NOMO-1 treated with dmso at 0.1 percent for 144 hours (cell line): ENCODE measurements around the gene HCFC1R1.
"Not testable (repeated sequence)": the region's sequence is repeated elsewhere in the genome, so short reads cannot be mapped to it uniquely, and the experiment has no call there.

ENCODE experiments used
- DNase-seq: peaks from one replicate; lab custom pipeline; 2025; ENCODE audit not compliant: unreplicated experiment; lab: John Stamatoyannopoulos, UW

HCFC1R1 gene, protein sequence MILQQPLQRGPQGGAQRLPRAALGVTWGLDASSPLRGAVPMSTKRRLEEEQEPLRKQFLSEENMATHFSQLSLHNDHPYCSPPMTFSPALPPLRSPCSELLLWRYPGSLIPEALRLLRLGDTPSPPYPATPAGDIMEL

DNA sequence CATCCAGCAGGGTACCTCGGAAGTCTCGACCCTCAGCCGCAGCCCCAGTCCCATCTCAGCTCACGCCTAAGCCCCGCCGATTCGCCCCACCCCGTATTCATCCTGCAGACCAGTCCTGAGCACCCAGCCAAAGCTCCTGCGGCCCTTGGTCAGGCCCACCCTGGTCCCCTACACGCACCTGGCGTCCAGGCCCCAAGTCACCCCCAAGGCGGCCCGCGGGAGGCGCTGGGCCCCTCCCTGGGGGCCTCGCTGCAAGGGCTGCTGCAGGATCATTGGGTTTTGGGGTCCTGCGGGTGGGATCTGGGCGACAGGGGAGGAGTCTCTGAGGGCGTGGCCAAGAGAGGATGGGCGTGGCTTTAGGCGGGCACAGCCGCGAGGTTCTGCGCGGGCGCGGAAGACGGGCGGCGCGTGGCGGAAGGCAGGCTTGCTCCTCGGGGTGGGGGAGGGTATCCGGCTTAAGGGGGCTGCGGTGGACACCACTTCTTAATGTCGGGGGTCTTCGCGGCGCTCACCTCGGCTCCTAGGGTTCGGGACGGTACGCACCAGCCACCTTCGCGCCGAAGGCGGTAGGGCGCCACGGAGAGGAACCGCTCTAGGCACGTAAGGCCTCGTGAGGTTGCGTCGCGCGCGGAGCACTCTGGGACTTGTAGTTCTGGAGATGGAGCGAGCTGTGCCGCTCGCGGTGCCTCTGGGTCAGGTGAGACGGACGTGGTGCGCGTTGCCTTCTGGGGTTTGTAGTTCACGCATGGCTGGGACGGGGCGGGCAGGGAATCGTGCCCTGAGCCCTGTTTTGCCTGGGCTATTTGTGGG lies at the start of gene HCFC1R1, which contains the start of gene THOC6:
HCFC1R1 (minus strand) TSS at position 274 of the 810 bp plus-strand sequence; CDS start at position 273, 1 bp downstream.
THOC6 (plus strand) TSS at position 367 of the 810 bp plus-strand sequence; CDS start at position 659, 292 bp downstream.
- DNase-seq = peak; percentile 98

DNA sequence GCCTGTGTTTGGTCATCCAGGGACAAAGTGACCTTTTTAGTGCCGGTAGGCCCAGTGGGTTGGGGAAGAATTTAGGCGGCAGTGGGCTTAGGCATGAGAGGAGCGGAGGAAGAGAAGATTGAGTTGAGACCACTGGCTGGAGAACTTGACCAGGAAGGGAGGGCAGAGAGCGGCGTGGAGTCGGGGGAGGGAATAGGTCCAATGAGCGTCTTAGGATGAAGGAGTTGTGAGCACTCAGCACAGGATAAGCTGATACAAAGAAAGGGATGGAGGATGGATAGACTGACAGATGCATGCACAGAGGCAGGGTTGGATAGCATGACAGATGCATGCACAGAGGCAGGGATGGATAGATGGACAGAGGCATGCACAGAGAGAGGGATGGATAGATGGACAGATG lies 49.7 kb upstream of the HCFC1R1 start:
- no peak for DNase-seq

DNA sequence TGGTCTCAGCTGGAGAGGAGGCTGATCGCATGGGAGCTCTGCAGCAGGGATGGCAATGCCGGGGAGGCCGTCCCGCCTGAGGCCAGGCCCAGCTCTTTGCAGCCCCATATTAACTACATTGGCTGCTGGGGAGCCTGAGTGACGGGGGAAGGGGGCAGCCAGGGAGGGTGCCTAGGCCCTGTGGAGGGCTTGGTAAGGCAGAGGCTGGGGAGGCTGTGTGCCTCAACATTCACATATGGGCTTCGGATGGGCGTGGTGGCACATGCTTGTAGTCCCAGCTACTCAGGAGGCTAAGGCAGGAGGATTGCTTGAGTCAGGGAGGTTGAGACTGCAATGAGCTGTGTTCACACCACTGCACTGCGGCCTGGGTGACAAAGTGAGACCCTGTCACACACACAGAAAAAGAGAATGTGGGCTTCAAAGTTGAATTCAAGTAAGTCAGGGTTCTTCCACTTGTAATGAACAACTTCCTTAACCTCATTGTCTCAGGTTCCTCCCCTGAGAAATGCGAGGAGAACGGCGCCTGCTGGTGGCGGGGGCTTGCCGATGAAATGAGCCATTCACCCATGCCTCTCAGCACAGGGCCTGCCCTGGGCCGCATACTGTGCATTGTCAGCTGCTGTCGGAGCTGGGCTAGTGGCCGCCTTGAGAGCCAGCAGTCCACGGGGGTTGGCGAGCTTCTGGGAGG lies 49.0 kb upstream of the HCFC1R1 start:
- not testable (repeated sequence) for DNase-seq

DNA sequence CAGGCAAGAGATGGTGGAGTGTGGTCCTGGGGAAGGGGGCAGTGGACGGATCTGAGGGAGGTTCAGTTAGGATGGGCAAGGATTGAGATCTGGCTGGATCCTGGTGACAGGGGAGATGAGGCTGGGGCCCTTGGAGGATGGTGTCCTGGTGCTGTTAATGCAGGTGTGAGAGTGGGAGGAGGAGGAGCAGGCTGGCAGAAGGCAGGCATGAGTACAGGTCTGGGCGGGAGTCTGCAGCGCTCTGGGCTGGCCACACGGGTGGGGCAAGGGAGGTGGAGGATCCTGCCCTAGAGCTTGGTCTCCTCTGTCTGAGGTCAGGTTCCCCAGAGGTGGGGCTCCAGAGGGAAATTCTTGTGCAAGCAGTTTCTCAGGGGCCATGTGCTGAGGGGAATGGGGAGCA lies 48.4 kb upstream of the HCFC1R1 start:
- not testable (repeated sequence) for DNase-seq

DNA sequence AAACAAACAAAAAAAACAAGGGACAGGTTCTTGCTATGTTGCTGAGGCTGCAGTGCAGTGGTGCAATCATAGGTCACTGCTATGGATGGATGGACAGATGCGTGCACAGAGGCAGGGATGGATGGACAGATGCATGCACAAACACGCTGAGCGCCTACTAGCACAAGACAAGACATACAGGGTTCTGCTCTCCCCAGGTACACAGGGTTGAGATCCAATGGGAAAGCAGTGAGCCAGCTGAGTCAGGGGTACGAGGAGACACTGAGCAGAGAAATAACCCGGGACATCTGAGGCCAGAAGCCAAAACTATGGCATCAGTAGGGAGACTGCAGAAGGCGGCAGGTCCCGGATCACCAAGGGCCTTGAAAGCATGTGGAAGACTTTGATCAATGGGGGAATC lies 47.9 kb upstream of the HCFC1R1 start:
- DNase-seq = no peak

DNA sequence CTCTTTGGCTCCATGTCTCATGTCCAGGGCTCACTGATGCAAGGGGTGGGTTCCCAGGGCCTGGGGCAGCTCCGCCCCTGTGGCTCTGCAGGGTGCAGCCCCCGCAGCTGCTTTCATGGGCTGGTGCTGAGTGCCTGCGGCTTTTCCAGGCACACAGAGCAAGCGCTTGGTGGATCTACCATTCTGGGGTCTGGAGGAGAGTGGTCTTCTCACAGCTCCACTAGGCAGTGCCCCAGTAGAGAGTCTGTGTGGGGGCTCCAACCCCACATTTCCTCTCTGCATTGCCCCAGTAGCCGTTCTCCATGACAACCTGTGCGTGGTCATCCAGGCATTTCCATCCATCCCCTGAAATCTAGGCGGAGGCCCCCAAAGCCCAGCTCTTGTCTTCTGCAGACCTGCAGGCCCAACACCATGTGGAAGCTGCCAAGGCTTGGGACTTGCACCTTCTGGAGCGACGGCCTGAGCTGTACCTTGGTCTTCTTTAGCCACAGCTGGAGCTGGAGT lies 46.9 kb upstream of the HCFC1R1 start:
- no peak for DNase-seq

DNA sequence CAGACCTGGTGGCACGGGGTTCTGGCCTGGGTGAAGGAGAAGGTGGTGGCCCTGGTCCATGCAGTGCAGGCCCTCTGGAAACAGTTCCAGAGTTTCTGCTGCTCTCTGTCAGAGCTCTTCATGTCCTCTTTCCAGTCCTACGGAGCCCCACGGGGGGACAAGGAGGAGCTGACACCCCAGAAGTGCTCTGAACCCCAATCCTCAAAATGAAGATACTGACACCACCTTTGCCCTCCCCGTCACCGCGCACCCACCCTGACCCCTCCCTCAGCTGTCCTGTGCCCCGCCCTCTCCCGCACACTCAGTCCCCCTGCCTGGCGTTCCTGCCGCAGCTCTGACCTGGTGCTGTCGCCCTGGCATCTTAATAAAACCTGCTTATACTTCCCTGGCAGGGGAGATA lies 45.4 kb upstream of the HCFC1R1 start:
- not testable (repeated sequence) for DNase-seq

DNA sequence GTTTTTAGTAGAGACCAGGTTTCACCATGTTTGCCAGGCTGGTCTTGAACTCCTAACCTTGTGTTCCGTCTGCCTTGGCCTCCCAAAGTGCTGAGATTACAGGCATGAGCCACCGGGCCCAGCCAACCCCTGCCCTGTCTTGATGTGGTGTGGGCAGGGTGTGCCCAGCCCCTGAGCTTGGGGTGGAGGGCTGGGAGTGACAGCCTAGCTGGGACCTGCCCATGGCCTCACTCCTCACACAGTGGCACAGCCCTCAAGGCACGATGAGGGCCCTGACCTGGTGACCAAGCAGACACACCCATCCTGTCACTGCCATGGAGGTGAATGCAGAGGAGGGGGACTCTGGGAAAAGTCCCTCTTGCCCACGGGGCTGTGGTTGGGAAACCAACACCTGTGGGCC lies 44.7 kb upstream of the HCFC1R1 start:
- DNase-seq = no peak

DNA sequence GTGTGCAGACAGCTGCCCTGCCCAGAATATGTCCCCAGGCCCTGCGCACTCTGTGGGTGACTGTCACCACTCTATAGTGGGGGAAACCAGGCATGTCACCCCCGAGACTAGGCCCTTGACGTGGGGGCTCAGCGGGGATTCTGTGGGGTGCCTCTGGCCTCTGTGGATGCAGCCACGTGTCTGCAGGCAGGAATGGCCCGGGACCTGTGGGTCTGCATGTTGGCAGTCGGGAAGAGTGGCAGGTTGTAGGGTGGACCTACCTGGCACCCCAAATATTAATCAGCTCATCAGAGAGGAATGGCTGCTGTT lies 42.7 kb upstream of the HCFC1R1 start:
- no peak for DNase-seq

DNA sequence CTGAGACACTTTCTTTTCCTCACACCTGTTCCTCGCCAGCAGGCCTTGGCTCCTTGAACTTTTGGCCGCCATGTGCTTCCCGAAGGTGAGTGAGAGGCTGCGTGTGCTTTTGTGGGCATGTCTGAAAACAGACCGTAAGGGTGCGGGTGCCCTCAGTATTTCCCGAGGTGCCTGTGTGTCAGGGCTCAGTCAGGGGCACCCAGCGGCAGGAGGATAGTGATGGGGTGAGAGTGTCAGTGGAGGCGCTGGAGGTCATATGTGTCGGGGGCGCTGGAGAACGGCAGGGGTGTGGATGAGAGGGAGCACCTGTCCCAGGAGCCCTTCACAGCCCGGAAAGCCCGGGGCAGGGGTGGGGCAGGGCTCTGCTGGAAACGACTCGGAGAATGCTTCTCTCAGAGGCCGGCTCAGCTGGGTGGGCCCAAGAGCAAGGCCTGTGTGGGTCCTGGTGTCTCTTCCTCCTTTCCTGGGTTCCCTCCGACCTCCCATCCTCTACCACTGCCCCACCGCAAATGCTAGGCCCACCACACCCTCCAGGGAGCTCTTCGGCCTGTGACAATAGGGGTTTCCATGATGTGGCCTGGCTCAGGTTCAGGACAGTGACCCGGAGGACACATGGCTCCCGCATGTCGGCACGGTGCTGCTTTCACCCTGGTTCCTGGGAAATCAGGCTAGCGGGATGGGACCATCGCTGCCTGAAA lies 42.1 kb upstream of the HCFC1R1 start:
- no peak for DNase-seq

DNA sequence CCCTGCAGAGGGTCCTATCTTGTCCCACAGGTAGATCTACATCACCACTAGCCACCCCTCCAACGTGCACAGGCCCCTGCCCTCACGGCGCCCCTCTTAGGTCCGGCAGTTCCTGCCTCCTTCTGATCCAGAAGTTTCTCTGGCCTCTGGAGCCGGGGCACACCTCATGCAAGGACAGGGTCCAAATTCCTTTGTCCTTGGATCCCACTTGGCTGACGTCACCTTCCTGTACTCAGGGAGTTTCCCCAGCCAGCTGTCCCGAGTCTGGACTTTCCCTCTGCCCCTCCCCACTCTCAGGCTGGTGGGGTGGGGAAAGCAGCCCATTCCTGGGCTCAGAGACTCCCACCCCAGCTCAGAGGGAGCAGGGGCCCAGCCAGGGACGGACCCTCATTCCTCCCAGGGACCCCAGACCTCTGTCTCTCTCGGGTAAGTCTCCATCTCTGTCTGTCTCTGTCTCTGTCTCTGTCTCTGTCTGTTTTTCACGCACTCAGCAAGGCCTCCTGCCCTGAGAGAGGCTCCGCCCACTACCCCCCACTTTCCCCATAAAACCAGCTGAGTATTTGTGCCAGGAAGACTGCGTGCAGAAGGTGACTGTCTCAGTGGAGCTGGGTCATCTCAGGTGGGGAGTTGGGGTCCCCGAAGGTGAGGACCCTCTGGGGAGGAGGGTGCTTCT lies 41.5 kb upstream of the HCFC1R1 start, which contains the start of gene IL32:
IL32 (plus strand) TSS at position 572 of the 673 bp plus-strand sequence. CDS start 172 bp downstream, outside the sequence.
- no peak for DNase-seq

DNA sequence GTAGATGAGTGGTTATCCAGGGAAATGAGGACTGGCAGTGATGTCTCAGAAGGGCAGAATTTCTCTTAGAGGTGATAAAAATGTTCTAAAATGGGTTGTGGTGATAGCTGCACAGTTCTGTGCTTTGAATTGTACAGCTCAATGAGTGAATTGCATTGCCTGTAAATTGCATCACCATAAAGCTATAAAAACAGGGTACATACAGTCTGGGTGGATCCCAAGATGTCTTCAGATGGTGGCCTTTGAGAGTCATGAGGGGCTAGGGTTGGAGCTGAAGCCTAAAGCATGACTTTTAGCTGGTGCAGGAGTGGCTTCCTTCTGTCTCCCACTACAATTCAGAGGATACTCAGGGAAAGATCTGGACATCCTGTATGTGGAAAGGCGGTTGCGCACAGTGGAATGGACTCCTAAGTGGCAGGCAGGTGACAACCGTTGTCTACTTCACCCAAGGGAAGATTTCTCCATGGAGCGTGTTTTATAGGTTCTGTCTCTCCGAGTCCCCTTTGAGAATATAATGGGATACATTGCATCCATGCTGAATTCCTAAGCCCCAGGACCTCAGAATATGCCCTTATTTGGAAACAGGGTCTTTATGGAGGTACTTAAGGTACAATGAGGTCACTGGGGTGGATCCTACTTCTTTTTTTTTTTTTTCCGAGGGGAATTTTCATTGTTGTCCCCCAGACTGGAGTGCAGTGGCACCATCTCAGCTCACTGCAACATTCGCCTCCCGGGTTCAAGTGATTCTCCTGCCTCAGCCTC lies 40.1 kb upstream of the HCFC1R1 start:
- DNase-seq = no peak

DNA sequence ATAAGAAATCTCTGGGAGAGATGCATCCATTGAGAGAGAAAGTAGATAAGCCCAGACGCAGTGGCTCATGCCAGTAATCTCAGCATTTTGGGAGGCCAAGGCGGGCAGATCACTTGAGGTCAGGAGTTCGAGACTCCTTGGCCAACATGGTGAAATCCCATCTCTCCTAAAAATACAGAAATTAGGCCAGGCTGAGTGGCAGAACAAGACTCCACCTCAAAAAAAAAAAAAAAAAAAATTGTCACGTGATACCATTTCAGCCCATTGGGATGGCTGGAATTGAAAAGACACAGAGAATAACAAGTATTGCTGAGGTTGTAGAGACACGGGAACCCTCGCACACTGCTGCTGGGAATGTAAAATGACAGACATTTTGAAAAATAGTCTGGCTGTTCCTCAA lies 38.8 kb upstream of the HCFC1R1 start:
- no peak for DNase-seq

DNA sequence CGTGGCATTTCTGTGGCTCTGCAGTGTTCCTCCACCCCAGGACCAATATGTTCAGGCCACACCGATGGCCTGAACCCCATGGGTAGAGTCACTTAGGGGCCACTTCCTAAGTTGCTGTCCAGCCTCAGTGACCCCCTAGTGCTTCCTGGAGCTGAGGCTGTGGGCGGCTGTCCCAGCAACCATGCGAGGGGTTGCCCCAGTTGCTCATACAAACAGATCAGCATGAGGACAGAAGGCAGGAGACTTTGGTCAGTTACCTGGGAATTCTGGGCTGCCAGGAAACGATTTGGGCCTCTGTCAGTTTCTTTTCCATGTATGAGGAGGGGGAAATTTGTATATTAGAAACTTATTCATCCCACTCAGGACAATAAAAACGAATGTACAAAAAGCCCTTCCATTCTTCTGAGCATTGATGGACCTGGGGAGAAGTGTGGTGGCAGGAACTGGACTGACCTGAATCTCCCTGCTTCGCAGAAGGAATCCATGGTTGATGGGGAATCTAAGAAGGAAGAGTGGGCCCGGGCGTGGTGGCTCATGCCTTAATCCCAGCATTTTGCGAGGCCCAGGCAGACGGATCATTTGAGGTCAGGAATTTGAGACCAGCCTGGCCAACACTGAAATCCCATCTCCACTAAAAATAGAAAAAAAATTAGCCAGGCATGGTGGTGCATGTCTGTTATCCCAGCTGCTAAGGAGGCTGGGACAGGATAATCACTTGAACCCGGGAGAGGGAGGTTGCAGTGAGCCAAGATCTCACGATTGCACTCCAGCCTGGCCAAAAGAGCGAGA lies 36.8 kb upstream of the HCFC1R1 start:
- DNase-seq = no peak

DNA sequence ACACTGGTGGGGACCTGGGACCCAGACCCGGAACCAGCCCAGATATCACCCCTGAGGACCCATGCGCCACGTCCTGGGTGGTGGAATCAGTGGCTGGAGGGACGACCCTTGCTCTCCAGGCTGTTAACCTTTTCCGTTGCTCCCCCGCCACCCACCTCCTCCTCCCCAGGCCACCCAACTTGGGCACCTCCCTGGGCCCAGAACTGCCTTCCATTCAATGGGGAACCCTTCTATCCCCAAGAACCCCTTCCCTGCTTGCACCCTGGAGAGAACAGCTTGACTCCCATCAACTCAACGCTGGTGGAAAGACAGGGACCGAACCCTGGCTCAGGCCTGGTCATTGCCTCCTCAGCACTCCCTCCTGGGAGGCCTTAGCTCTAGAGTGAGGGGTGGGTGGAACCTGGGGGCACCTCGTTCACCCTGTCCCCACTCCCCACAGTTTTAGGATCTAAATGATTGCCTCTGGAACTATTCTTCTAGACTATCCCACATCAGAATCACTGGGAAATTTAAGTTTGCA lies 36.0 kb upstream of the HCFC1R1 start:
- no peak for DNase-seq

DNA sequence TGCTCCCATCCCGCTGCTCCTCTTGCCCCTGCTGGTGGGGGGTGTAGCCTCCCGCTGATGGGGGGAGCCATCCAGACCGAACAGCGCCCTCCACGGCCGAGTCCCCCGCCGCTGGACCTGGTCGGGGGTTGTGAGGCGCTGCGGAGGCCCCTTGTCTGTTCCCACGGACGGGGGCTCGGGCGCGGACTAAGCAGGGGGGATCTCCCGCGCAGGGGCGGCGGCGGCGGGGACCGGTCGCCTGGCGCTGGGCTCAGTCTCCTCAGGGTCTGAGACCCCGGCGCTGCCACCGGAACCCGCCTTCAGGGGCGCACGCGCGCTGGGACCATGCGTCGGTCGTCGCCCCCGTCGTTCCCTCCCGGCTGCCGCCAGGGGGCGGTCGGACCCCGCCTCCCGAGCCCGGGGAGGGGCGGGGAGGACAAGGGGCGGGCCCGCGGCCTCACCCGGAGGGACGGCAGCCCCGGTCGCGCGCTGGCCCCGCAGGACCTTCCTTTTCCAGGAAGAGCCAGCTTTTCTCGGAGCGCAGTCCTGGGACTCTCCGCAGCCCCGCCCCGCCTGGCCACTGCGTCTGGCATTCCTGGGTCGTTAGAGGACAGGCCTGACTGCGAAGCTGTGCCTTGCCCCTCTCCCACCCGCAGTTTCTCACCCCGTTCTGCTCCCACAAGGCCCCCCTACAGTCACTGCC lies 35.4 kb upstream of the HCFC1R1 start:
- DNase-seq = peak; percentile 22

DNA sequence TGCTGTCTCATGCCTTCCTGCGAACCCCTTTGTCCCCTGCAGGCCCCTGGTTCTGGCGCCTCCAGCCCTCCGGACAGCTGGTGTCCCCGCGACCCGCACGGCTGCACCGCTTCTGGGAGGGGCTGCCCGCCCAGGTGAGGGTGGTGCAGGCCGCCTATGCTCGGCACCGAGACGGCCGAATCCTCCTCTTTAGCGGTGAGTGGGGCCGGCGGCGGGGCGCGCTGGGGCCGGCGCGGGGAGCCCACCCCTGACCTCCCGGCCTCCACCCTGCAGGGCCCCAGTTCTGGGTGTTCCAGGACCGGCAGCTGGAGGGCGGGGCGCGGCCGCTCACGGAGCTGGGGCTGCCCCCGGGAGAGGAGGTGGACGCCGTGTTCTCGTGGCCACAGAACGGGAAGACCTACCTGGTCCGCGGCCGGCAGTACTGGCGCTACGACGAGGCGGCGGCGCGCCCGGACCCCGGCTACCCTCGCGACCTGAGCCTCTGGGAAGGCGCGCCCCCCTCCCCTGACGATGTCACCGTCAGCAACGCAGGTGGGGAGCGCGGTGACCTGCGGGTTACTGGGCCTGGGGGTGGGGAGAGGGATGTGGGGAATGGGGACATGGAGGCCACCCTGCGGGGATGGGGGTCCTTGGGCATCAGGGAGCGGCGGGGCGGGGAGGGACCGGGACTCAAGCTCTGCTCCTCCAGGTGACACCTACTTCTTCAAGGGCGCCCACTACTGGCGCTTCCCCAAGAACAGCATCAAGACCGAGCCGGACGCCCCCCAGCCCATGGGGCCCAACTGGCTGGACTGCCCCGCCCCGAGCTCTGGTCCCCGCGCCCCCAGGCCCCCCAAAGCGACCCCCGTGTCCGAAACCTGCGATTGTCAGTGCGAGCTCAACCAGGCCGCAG lies 34.6 kb upstream of the HCFC1R1 start:
- no peak for DNase-seq
